CD8-positive, alpha-beta memory T cell (primary cell): ENCODE data around the gene WFIKKN2. TPM values are rescaled to one million over a fixed set of nuclear protein-coding genes. Genes with fewer than 3 reads are reported as not detected.

Source experiments
- CTCF ChIA-PET: fragments of 350-600 bp; sonication (Branson Sonifier 250); formaldehyde crosslinking; loops from one replicate; lab custom pipeline; 2021; ENCODE audit warnings: antibody characterized with exemption; lab: Charles Lee
- POLR2A ChIA-PET: fragments of 350-600 bp; sonication (Branson Sonifier 250); formaldehyde crosslinking; loops from one replicate; lab custom pipeline; 2021; ENCODE audit warnings: antibody characterized with exemption; lab: Charles Lee
- DNase-seq, 5 donors: peaks; one replicate each; pipeline versions ENCODE4 v3.0.0 to v3.0.0-alpha.2; 2020 to 2022; ENCODE audit warnings: mixed read lengths in 1 of 5
- H3K27ac ChIP-seq: one replicate; pipeline ENCODE4 v1.7.0; 2013; ENCODE audit warnings: low read depth, mild to moderate bottlenecking, low read length, moderate library complexity
- H3K27me3 ChIP-seq: 2 replicates; pipeline ENCODE4 v1.7.0; 2013; ENCODE audit warnings: low read length, mild to moderate bottlenecking; ENCODE audit not compliant: insufficient read depth, poor library complexity, severe bottlenecking
- H3K36me3 ChIP-seq: 2 replicates; pipeline ENCODE4 v1.7.0; 2013; ENCODE audit warnings: mild to moderate bottlenecking, low read length, moderate library complexity; ENCODE audit not compliant: insufficient read depth
- H3K4me1 ChIP-seq: 2 replicates; pipeline ENCODE4 v1.7.0; 2013; ENCODE audit warnings: mild to moderate bottlenecking, low read length, moderate library complexity; ENCODE audit not compliant: insufficient read depth
- H3K4me3 ChIP-seq: 2 replicates; pipeline ENCODE4 v1.7.0; 2013; ENCODE audit warnings: mild to moderate bottlenecking, low read length
- H3K9me3 ChIP-seq: 2 replicates; pipeline ENCODE4 v1.7.0; 2013; ENCODE audit warnings: mild to moderate bottlenecking, low read length
- H3K27ac Mint-ChIP-seq, 8 donors: one replicate each; pipeline ENCODE4 v1.8.0; 2020 to 2021; ENCODE audit warnings: mixed read lengths in 8 of 8, mild to moderate bottlenecking in 6 of 8, inconsistent platforms in 3 of 8, moderate library complexity in 3 of 8
- H3K27me3 Mint-ChIP-seq, 2 donors: one replicate each; pipeline ENCODE4 v1.8.0; 2020 to 2021; ENCODE audit warnings: mixed read lengths in 2 of 2, mild to moderate bottlenecking in 1 of 2, moderate library complexity in 1 of 2
- H3K36me3 Mint-ChIP-seq, 3 donors: one replicate each; pipeline ENCODE4 v1.8.0; 2020 to 2021; ENCODE audit warnings: mixed read lengths in 3 of 3, inconsistent platforms in 1 of 3, mild to moderate bottlenecking in 1 of 3
- H3K4me1 Mint-ChIP-seq, 3 donors: one replicate each; pipeline ENCODE4 v1.8.0; 2020 to 2021; ENCODE audit warnings: mixed read lengths in 3 of 3, inconsistent platforms in 1 of 3, mild to moderate bottlenecking in 1 of 3
- H3K4me3 Mint-ChIP-seq, 7 donors: one replicate each; pipeline ENCODE4 v1.8.0; 2020 to 2021; ENCODE audit warnings: mixed read lengths in 7 of 7, mild to moderate bottlenecking in 6 of 7, moderate library complexity in 4 of 7, inconsistent platforms in 2 of 7
- H3K9me3 Mint-ChIP-seq, 5 donors: one replicate each; pipeline ENCODE4 v1.8.0; 2020 to 2022; ENCODE audit warnings: mixed read lengths in 5 of 5, mild to moderate bottlenecking in 3 of 5, moderate library complexity in 2 of 5, inconsistent platforms in 1 of 5
- polyA plus RNA-seq: library from polyadenylated mRNA; unstranded; fragments of 300-500 nt; fragmentation: Illumina TruSeq; gene quantifications from one replicate; pipeline ENCODE4 v1.2.3, GENCODE V29; 2021
- total RNA-seq, 2 experiments: library from RNA; stranded (reverse); gene quantifications; one replicate each; pipeline ENCODE4 v1.2.3, GENCODE V29; 2021

Gene WFIKKN2
- total and polyA plus RNA-seq, 3 experiments from 2014 or later = not detected

- H3K4me1 ChIP-seq = peaks cover 7% of the 10 kb centered on the region
- peaks cover 3 to 8% (median 5%) of the 10 kb centered on the region in 3 donors for H3K4me1 Mint-ChIP-seq
- POLR2A ChIA-PET = no interaction called here
- peak in 1 of 5 donors; percentile 14 for DNase-seq
- H3K27me3 Mint-ChIP-seq = peaks cover 12 to 43% of the 10 kb centered on the region in 2 donors
- no peaks in the 10 kb centered on the region for H3K36me3 ChIP-seq
- no peak overlapping the region for H3K4me3 ChIP-seq
- H3K27me3 ChIP-seq = no peaks in the 10 kb centered on the region
- no peak overlapping the region for H3K4me3 Mint-ChIP-seq
- no peak overlapping the region for H3K27ac ChIP-seq
- H3K9me3 Mint-ChIP-seq = no peaks in the 10 kb centered on the region
- no peaks in the 10 kb centered on the region for H3K36me3 Mint-ChIP-seq
- CTCF ChIA-PET = interaction anchor here (1.1 to 2.7 kb wide), 8 partner anchors 9 to 140 kb away, joined by 3 to 9 read pairs (median 4); no protein-coding TSS in a partner anchor
- H3K27ac Mint-ChIP-seq = no peak overlapping the region
- no peaks in the 10 kb centered on the region for H3K9me3 ChIP-seq
Measured at GRCh38 chr17:50816271-50816670, 19.1 kb upstream of the WFIKKN2 start.

GRCh38 chr17:50816771-50817751 lies 18.3 kb upstream of the WFIKKN2 start:
- peaks cover 10 to 43% of the 10 kb centered on the region in 2 donors for H3K27me3 Mint-ChIP-seq
- no peaks in the 10 kb centered on the region for H3K9me3 ChIP-seq
- peak overlapping the region in 2 of 7 donors; percentile 28 to 30 for H3K4me3 Mint-ChIP-seq
- H3K4me3 ChIP-seq = no peak overlapping the region
- H3K27ac Mint-ChIP-seq = no peak overlapping the region
- H3K4me1 ChIP-seq = peaks cover 7% of the 10 kb centered on the region
- H3K27me3 ChIP-seq = no peaks in the 10 kb centered on the region
- ChIA-PET POLR2A (no interaction called here), CTCF (interaction anchor here (0.8 to 2.7 kb wide), 12 partner anchors 10 to 139 kb away, joined by 3 to 9 read pairs (median 4); partner anchors contain the start of gene TOB1)
- H3K36me3 Mint-ChIP-seq = no peaks in the 10 kb centered on the region
- H3K9me3 Mint-ChIP-seq = no peaks in the 10 kb centered on the region
- no peaks in the 10 kb centered on the region for H3K36me3 ChIP-seq
- peaks cover 3 to 8% (median 5%) of the 10 kb centered on the region in 3 donors for H3K4me1 Mint-ChIP-seq
- peak; percentile 28 to 63 (median 48) for DNase-seq
- no peak overlapping the region for H3K27ac ChIP-seq

GRCh38 chr17:50817838-50818237 lies 17.5 kb upstream of the WFIKKN2 start:
- Mint-ChIP-seq H3K27me3 (peaks cover 10 to 43% of the 10 kb centered on the region in 2 donors), H3K4me1 (peaks cover 3 to 8% (median 5%) of the 10 kb centered on the region in 3 donors)

GRCh38 chr17:50818261-50818660 lies 17.1 kb upstream of the WFIKKN2 start:
- Histone ChIP-seq H3K27ac (no peak overlapping the region), H3K27me3 (no peaks in the 10 kb centered on the region), H3K36me3 (no peaks in the 10 kb centered on the region), H3K4me3 (no peak overlapping the region), H3K9me3 (no peaks in the 10 kb centered on the region), H3K4me1 (peaks cover 7% of the 10 kb centered on the region)
- POLR2A ChIA-PET = no interaction called here
- Mint-ChIP-seq H3K4me1 (peaks cover 3 to 8% (median 5%) of the 10 kb centered on the region in 3 donors), H3K27ac (peak overlapping the region in 1 of 8 donors; percentile 7), H3K4me3 (no peak overlapping the region), H3K36me3 (no peaks in the 10 kb centered on the region), H3K9me3 (no peaks in the 10 kb centered on the region), H3K27me3 (peaks cover 10 to 41% of the 10 kb centered on the region in 2 donors)
- CTCF ChIA-PET = interaction anchor here (1.9 to 2.7 kb wide), 3 partner anchors 11 to 135 kb away, joined by 6 to 9 read pairs (median 8); no protein-coding TSS in a partner anchor
- DNase-seq = no peak

More at GRCh38 chr17:50817838-50818237, 17.5 kb upstream of the WFIKKN2 start:
- Histone ChIP-seq H3K27me3 (no peaks in the 10 kb centered on the region), H3K9me3 (no peaks in the 10 kb centered on the region), H3K4me3 (no peak overlapping the region), H3K36me3 (no peaks in the 10 kb centered on the region), H3K27ac (no peak overlapping the region), H3K4me1 (peaks cover 7% of the 10 kb centered on the region)
- no peaks in the 10 kb centered on the region for H3K9me3 Mint-ChIP-seq
- H3K4me3 Mint-ChIP-seq = no peak overlapping the region
- H3K36me3 Mint-ChIP-seq = no peaks in the 10 kb centered on the region
- CTCF ChIA-PET = interaction anchor here (1.0 to 2.7 kb wide), 7 partner anchors 11 to 136 kb away, joined by 3 to 9 read pairs (median 6); no protein-coding TSS in a partner anchor
- peak overlapping the region in 1 of 8 donors; percentile 7 for H3K27ac Mint-ChIP-seq
- POLR2A ChIA-PET = no interaction called here
- no peak for DNase-seq

GRCh38 chr17:50818921-50819657 lies 16.3 kb upstream of the WFIKKN2 start:
- H3K4me3 ChIP-seq = no peak overlapping the region
- H3K36me3 Mint-ChIP-seq = peaks cover 0 to 5% (median 0%) of the 10 kb centered on the region in 3 donors
- DNase-seq = no peak
- H3K4me1 ChIP-seq = peaks cover 7% of the 10 kb centered on the region
- H3K9me3 Mint-ChIP-seq = no peaks in the 10 kb centered on the region
- ChIA-PET POLR2A (no interaction called here), CTCF (interaction anchor here (2.5 to 2.7 kb wide), 2 partner anchors 11 to 12 kb away, joined by 8 to 9 read pairs; no protein-coding TSS in a partner anchor)
- H3K4me3 Mint-ChIP-seq = no peak overlapping the region
- no peaks in the 10 kb centered on the region for H3K9me3 ChIP-seq
- peaks cover 8 to 37% of the 10 kb centered on the region in 2 donors for H3K27me3 Mint-ChIP-seq
- H3K27me3 ChIP-seq = no peaks in the 10 kb centered on the region
- H3K36me3 ChIP-seq = no peaks in the 10 kb centered on the region
- peaks cover 3 to 8% (median 5%) of the 10 kb centered on the region in 3 donors for H3K4me1 Mint-ChIP-seq
- H3K27ac ChIP-seq = no peak overlapping the region
- H3K27ac Mint-ChIP-seq = no peak overlapping the region

- peaks cover 3 to 8% (median 5%) of the 10 kb centered on the region in 3 donors for H3K4me1 Mint-ChIP-seq
- H3K4me3 ChIP-seq = no peak overlapping the region
- no peaks in the 10 kb centered on the region for H3K27me3 ChIP-seq
- no peaks in the 10 kb centered on the region for H3K9me3 Mint-ChIP-seq
- ChIA-PET POLR2A (no interaction called here), CTCF (no interaction called here)
- DNase-seq = no peak
- no peaks in the 10 kb centered on the region for H3K9me3 ChIP-seq
- H3K36me3 Mint-ChIP-seq = peaks cover 0 to 5% (median 0%) of the 10 kb centered on the region in 3 donors
- peaks cover 8 to 36% of the 10 kb centered on the region in 2 donors for H3K27me3 Mint-ChIP-seq
- H3K4me3 Mint-ChIP-seq = no peak overlapping the region
- no peak overlapping the region for H3K27ac Mint-ChIP-seq
- H3K27ac ChIP-seq = no peak overlapping the region
- H3K4me1 ChIP-seq = peaks cover 7% of the 10 kb centered on the region
- H3K36me3 ChIP-seq = no peaks in the 10 kb centered on the region
Measured at GRCh38 chr17:50820651-50821050, 14.7 kb upstream of the WFIKKN2 start.

- H3K4me1 ChIP-seq = no peaks in the 10 kb centered on the region
- no peaks in the 10 kb centered on the region for H3K36me3 ChIP-seq
- POLR2A ChIA-PET = no interaction called here
- no peak overlapping the region for H3K27ac ChIP-seq
- H3K9me3 ChIP-seq = no peaks in the 10 kb centered on the region
- Mint-ChIP-seq H3K4me3 (no peak overlapping the region), H3K4me1 (peaks cover 0 to 3% (median under 1%) of the 10 kb centered on the region in 3 donors), H3K27ac (no peak overlapping the region), H3K9me3 (no peaks in the 10 kb centered on the region), H3K36me3 (peaks cover 0 to 5% (median 0%) of the 10 kb centered on the region in 3 donors), H3K27me3 (peaks cover 3 to 25% of the 10 kb centered on the region in 2 donors)
- CTCF ChIA-PET = interaction anchor here (1.4 kb wide), 1 partner anchor 133 kb away, joined by 3 read pairs; no protein-coding TSS in a partner anchor
- no peak overlapping the region for H3K4me3 ChIP-seq
- no peaks in the 10 kb centered on the region for H3K27me3 ChIP-seq
- DNase-seq = no peak
Measured at GRCh38 chr17:50822550-50822949, 12.8 kb upstream of the WFIKKN2 start.
